HAP-1 (cell line): ENCODE data around the gene BNIP1.
"Not testable (repeated sequence)": the region's sequence is repeated elsewhere in the genome, so short reads cannot be mapped to it uniquely, and the experiment has no call there.

Experiments used
- DNase-seq, 2 experiments: peaks; one replicate each; pipeline ENCODE4 v3.0.0-alpha.2; 2016 to 2020; ENCODE audit warnings: low spot score in 2 of 2
- H3K27me3 ChIP-seq: fragments of 250-450 bp; sonication (Bioruptor Pico); 2 replicates; pipeline ENCODE4 v1.5.1; 2020; ENCODE audit warnings: low read depth, mild to moderate bottlenecking, moderate library complexity
- H3K36me3 ChIP-seq: fragments of 250-450 bp; sonication (Bioruptor Pico); replicated peaks from 2 replicates; pipeline ENCODE4 v1.5.1; 2020; ENCODE audit warnings: mild to moderate bottlenecking
- H3K4me1 ChIP-seq: fragments of 250-450 bp; sonication (Bioruptor Pico); 2 replicates; pipeline ENCODE4 v1.5.1; 2020; ENCODE audit warnings: mild to moderate bottlenecking
- H3K4me3 ChIP-seq: fragments of 250-450 bp; sonication (Bioruptor Pico); 2 replicates; pipeline ENCODE4 v1.5.1; 2020; ENCODE audit warnings: mild to moderate bottlenecking, moderate library complexity
- H3K9me3 ChIP-seq: fragments of 250-450 bp; sonication (Bioruptor Pico); 2 replicates; pipeline ENCODE4 v1.5.1; 2020; ENCODE audit warnings: mild to moderate bottlenecking, moderate library complexity
- in situ Hi-C: fragments of 300-500 bp; cut with MboI; formaldehyde crosslinking; loops from 3 replicates; pipeline ENCODE4 v1.14.3; 2020; ENCODE audit warnings: low sequenced_read_pairs, inconsistent platforms, mixed read lengths

BNIP1 gene

DNA sequence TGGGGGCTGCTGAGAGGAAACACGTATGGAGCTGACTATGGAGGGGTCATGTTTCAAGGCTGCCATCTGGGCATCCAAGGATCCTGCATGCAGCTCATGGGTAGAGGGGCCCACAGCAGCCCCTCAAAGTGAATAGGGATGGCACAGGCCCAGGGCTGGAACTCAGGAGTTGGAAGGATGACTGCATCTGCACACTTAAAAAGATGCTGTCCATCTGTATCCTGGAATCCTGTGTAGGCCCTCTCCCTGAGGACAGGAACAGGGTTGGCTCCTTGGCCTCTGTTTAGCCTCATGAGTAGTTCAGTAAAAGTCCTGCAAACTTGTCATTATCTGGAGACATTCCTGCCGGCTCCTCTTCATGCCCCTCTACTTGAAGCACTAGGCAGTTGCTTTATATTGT lies 4.0 kb downstream of the BNIP1 start:
- Histone ChIP-seq H3K36me3 (peaks cover 17% of the 10 kb centered on the region), H3K9me3 (no peaks in the 10 kb centered on the region), H3K4me1 (peaks cover 4% of the 10 kb centered on the region), H3K27me3 (no peaks in the 10 kb centered on the region), H3K4me3 (no peak overlapping the region)
- in situ Hi-C loops = loop anchor here (10.0 kb wide), 1 partner anchor 164 kb away; the partner anchor contains the start of gene ATP6V0E1
- DNase-seq = no peak

DNA sequence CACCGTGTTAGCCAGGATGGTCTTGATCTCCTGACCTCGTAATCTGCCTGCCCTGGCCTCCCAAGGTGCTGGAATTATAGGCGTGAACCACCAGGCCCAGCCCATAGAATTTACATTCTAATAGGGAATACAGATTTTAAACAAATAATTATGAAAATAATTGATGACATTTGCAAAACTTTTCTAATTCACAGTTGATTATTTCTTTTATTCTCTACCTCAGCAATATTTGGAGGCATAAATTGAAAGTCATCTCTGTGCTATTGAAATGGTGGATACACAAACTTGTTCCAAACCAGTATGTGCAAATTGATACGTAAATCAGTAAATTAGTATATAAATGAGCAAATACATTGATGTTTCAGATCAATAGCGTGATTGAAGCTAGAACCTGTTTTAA lies 8.2 kb downstream of the BNIP1 start:
- no peak for DNase-seq
- Histone ChIP-seq H3K27me3 (no peaks in the 10 kb centered on the region), H3K36me3 (peaks cover 29% of the 10 kb centered on the region), H3K4me3 (no peak overlapping the region), H3K4me1 (no peaks in the 10 kb centered on the region), H3K9me3 (no peaks in the 10 kb centered on the region)
- in situ Hi-C loops = no loop called here

DNA sequence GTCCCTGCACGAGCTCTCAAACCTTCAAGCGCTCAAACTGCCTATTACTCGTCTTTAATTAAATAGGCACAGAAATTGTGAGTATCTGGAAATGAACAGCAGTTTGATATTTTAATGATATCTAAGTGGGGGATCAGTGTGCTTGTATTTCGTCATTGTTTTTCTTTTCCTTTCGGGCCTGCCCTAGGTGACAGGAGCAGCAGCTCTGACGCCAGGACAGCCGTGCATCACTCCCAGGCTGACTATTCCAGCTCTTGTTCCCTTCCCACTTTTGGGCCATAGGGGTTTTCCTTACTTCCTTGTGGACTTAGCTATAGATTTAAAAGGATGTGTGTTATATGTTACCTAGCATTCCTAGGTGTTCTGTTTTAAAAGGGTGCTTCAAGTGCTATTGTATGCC lies 9.5 kb downstream of the BNIP1 start:
- peaks cover 23% of the 10 kb centered on the region for H3K36me3 ChIP-seq

DNA sequence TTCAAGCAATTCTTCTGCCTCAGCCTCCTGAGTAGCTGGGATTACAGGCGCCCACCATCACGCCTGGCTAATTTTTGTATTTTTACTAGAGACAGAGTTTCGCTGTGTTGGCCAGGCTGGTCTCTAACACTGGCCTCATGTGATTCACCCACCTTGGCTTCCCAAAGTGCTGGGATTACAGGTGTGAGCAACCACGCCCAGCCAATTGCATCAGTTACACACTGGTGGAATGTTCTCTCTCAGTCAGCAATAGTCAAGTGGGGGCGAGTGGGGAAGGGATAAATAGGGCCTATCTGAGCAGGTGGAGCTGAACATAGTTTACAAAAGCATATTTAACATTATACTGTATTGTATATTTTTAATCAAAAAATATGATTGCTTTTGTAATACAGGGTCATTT lies 10.3 kb downstream of the BNIP1 start:
- DNase-seq, H3K27me3 ChIP-seq, H3K4me1 ChIP-seq, H3K9me3 ChIP-seq, H3K4me3 ChIP-seq, in situ Hi-C loops: not testable (repeated sequence)
- peaks cover 18% of the 10 kb centered on the region for H3K36me3 ChIP-seq

More for the DNA sequence above, 9.5 kb downstream of the BNIP1 start:
- Histone ChIP-seq H3K4me3 (no peak overlapping the region), H3K27me3 (no peaks in the 10 kb centered on the region), H3K9me3 (no peaks in the 10 kb centered on the region), H3K4me1 (no peaks in the 10 kb centered on the region)
- DNase-seq = no peak
- in situ Hi-C loops = no loop called here

DNA sequence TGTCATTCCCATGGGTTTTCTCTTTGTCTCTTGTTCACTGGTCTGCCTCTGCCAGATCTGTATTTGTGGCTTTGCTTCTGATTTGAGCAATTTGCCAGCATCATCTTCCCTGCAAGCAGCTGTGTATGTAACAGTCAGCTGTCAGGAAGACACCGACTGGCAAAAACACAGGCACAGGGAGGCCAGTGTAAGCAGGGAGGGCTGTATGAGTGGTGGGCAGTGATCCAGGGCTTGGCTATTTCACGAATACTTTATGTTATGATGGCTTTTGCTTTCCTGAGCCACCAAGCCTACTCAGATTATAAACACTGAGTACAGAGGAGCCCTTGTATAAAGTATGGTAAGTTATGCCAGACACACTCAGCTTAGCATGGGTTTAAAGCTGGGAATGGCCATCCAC lies 11.6 kb downstream of the BNIP1 start:
- DNase-seq = no peak
- in situ Hi-C loops = no loop called here
- no peak overlapping the region for H3K4me3 ChIP-seq
- no peaks in the 10 kb centered on the region for H3K9me3 ChIP-seq
- H3K27me3 ChIP-seq = no peaks in the 10 kb centered on the region
- H3K4me1 ChIP-seq = no peaks in the 10 kb centered on the region
- H3K36me3 ChIP-seq = peaks cover 26% of the 10 kb centered on the region

DNA sequence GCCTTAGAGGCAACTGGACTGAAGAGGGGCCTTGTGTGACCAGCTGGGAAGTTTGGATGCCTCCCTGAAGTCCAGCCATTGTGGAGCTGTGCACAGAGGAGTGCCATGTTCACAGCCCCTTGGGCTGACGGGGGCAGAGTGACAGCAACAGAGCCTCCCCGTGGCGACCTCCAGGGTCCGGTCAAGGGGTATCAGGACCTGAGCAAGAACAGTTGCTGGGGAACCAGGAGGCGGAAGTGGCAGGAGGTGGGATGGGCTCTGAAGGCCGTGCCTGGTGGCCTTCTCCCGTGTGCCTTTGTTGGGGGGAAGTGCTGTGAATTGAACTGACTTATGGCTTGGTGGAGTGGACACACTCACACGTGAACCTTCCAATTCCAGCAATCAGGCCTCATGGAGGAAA lies 14.0 kb downstream of the BNIP1 start:
- no peaks in the 10 kb centered on the region for H3K27me3 ChIP-seq
- no peaks in the 10 kb centered on the region for H3K9me3 ChIP-seq
- no peak overlapping the region for H3K4me3 ChIP-seq
- H3K4me1 ChIP-seq = no peaks in the 10 kb centered on the region
- H3K36me3 ChIP-seq = peaks cover 35% of the 10 kb centered on the region
- in situ Hi-C loops = no loop called here
- DNase-seq = no peak

DNA sequence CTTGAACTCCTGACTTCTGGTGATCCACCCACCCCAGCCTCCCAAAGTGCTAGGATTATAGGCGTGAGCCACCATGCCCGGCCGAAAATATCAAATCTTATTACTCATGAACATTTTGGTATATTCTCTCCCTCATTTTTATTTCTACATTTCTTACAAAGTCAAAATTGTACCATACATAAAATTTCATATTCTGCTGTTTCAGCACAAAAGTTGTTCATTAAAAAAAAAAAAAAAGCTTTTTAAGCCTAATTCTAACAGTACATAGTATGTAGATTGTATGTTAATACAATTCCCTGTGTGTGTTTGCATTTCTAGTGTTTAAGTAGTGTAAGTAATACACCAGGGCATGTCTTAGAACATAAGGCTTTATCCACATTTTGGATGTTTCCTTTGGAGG lies 14.9 kb downstream of the BNIP1 start:
- Histone ChIP-seq H3K4me1 (no peaks in the 10 kb centered on the region), H3K4me3 (no peak overlapping the region), H3K9me3 (no peaks in the 10 kb centered on the region), H3K36me3 (peaks cover 29% of the 10 kb centered on the region), H3K27me3 (no peaks in the 10 kb centered on the region)
- DNase-seq = no peak
- in situ Hi-C loops = no loop called here

DNA sequence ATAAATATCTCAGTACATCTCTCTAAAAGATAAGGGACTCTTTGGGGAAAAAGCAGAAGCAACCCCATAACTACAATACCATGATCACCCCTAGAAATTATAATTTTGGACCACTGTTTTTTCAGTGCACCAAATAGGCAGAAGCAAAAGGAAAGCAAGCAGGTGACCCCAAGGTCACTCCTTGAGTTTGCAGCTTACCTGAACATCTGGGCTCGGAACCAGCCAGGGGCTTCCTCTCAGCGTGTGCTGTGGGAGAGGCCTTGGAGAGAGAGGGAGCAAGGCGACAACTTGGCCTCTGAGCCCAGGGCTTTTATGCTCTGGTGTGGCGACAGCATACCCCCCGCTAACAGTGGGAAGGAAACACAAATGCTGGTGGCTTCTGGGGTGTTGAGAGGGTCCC lies 16.8 kb downstream of the BNIP1 start:
- no peaks in the 10 kb centered on the region for H3K27me3 ChIP-seq
- H3K36me3 ChIP-seq = peaks cover 21% of the 10 kb centered on the region
- no peak overlapping the region for H3K4me3 ChIP-seq
- H3K9me3 ChIP-seq = no peaks in the 10 kb centered on the region
- in situ Hi-C loops = no loop called here
- DNase-seq = no peak
- H3K4me1 ChIP-seq = no peaks in the 10 kb centered on the region

DNA sequence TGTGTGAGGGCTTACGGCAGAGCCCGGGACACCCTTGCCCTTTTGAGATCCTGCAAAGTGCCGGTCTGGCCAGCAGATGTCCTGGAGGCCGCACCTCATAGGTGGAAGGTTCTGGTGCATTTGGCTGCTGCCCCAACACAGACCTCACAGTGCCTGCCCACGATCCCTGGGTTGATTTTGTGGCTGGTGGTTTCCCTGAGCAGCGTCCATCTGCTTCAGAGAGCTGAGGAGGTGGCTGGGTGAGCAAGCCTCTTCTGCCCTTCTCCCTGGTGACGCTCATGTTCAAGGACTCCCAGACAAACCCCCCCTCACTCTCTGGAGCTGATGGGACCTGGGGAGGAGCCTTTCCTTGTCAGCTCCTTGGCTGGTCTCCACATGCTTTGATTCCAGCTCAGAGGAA lies 18.9 kb downstream of the BNIP1 start:
- Histone ChIP-seq H3K36me3 (peaks cover 21% of the 10 kb centered on the region), H3K4me3 (no peak overlapping the region), H3K4me1 (no peaks in the 10 kb centered on the region), H3K9me3 (no peaks in the 10 kb centered on the region), H3K27me3 (no peaks in the 10 kb centered on the region)
- in situ Hi-C loops = no loop called here
- DNase-seq = no peak

DNA sequence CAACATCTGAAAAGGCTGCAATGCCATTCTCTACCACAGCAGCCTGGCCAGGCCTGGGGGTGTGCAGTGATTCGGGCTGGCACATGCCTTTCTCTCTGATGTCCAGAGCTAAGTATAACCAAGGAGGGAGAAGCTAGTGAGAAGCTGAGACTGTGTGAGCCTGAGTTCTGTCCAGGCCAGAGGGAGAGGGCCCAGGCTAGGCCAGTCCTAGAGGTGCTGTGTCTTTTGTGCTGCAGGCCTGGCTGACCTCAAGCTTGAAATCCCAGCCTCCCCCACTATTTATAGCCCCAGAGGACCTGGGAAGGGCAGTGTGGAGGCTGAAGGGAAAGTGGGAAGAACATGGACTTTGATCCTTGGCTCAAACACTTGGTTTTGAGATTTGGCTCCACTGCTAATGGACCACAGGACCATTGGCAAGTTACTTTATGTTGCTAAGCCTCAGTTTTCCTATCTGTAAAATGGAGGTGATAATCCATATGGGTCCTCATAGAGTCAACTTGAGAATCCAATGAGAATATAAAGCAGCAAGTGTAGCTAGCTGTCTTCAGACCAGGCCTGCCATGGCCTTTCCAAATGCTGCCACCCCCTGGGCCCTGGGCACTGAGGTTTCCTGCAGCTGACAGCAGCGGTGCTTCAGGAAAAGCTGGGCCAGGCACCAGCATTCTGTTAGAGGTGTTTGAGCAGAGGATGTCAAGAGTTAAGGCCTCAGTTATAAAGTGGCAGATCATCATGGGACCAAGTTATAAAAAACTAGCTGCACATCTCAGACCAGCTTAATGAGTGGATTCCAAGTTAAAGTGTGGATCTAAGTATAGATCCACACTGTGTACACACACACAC lies 21.1 kb downstream of the BNIP1 start:
- H3K36me3 ChIP-seq = peaks cover 15% of the 10 kb centered on the region; the same call in 1 of the 2 replicates
- no peak for DNase-seq
- H3K4me1 ChIP-seq = no peaks in the 10 kb centered on the region
- in situ Hi-C loops = no loop called here
- H3K9me3 ChIP-seq = no peaks in the 10 kb centered on the region
- H3K27me3 ChIP-seq = no peaks in the 10 kb centered on the region
- no peak overlapping the region for H3K4me3 ChIP-seq

DNA sequence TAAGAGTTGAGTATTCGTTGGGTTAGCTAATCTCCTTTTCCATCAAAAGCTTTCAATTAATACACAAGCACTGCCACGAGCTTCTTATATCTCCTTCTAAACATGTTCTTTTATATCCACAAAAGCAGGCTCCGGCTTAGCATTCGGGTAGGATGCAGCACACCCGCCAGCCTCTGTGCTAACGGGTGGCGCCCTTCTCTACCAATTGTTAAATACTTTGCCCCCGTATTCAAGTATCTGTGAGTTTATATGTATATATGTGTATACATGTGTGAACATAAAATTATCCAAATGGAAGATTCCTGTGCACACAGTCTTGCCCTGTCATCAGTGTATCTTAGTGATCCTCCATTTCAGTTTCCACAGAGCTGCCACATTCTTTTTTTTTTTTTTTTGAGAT lies 27.8 kb downstream of the BNIP1 start:
- peak; percentile 16 to 53 for DNase-seq
- Histone ChIP-seq H3K4me3 (no peak overlapping the region), H3K9me3 (no peaks in the 10 kb centered on the region), H3K36me3 (no peaks in the 10 kb centered on the region), H3K27me3 (no peaks in the 10 kb centered on the region), H3K4me1 (no peaks in the 10 kb centered on the region)
- in situ Hi-C loops = no loop called here

DNA sequence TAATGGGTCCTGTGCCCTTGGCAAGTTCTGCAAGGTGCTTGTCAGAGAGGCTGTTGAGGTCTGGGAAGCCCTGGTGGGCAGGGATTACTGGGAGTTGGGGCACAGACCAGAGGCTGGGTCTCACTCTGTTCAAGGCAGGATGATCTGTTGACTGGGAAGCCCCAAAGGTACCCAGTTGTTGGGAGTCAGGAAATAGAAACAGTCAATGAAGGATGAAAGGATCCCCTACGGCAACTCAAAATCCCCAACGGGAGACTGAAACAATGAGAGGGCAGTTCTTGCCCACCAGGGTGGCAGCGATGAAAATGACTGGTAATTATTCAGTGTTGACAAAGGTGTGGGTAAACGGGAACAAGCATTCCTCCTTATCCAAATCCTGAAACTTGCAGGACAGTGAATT lies 31.2 kb downstream of the BNIP1 start:
- Histone ChIP-seq H3K36me3 (no peaks in the 10 kb centered on the region), H3K4me3 (no peak overlapping the region), H3K9me3 (no peaks in the 10 kb centered on the region), H3K4me1 (no peaks in the 10 kb centered on the region), H3K27me3 (no peaks in the 10 kb centered on the region)
- in situ Hi-C loops = no loop called here
- no peak for DNase-seq

DNA sequence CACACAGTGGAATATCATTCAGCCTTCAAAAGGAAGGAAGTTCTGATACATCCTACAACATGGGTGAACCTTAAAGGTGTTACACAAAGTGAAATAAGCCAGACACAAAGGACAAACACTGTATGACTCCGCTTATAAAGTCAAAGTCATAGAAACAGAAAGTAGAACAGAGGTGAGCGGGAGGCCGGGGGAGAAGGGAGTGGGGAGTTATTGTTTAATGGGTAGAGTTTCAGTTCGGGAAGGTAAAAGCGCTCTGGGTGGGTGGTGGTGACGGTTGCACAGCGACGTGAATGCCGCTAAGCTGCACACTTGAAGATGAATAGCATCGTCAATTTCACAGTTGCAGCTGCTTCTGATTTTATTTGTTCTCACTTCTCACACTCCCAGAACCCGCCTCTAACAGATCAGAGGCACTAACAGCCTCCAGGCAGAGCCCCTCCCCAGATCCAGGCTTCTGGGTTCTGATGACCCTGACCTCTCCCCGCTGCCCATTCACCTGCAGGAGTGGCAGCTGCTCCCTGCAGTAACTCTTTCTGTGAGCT lies 34.1 kb downstream of the BNIP1 start:
- Histone ChIP-seq H3K4me3 (no peak overlapping the region), H3K27me3 (no peaks in the 10 kb centered on the region), H3K4me1 (no peaks in the 10 kb centered on the region), H3K9me3 (no peaks in the 10 kb centered on the region), H3K36me3 (no peaks in the 10 kb centered on the region)
- in situ Hi-C loops = no loop called here
- no peak for DNase-seq

DNA sequence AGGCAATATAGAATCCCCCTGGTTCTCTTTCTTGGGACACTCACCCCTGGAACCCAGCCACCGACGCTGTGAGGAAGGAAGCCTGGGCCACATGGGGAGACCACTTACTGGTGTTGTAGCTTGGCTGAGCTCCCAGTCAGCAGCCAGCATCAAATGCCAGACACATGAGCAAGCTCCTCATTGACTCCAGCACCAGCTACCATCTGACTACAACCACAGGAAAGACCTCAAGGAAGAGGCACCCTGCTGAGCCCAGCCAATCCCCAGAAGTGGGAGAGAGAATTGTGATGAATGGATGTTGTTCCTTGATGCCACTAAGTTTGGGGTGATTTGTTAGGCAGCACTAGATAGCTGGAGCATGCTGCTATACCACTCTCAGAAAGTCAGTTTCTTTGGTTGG lies 36.0 kb downstream of the BNIP1 start:
- no peaks in the 10 kb centered on the region for H3K4me1 ChIP-seq
- in situ Hi-C loops = no loop called here
- no peak overlapping the region for H3K4me3 ChIP-seq
- no peaks in the 10 kb centered on the region for H3K36me3 ChIP-seq
- H3K9me3 ChIP-seq = no peaks in the 10 kb centered on the region
- no peaks in the 10 kb centered on the region for H3K27me3 ChIP-seq
- DNase-seq = no peak
